Hepatocyte (in vitro differentiated cells): Measurements from ENCODE around the gene ARHGEF9.

Source experiments
- CTCF ChIP-seq: fragments of 200-600 bp; sonication (generic); IDR thresholded peaks from 2 replicates; pipeline ENCODE4 v1.5.1; 2016; ENCODE audit warnings: antibody characterized with exemption, mild to moderate bottlenecking; ENCODE audit not compliant: poor library complexity
- EZH2 ChIP-seq: fragments of 200-600 bp; sonication (generic); IDR thresholded peaks from 2 replicates; pipeline ENCODE4 v1.6.1; 2016; ENCODE audit warnings: antibody characterized with exemption, mild to moderate bottlenecking, borderline replicate concordance
- EZH2phosphoT487 ChIP-seq: fragments of 200-600 bp; sonication (generic); IDR thresholded peaks from one replicate; pipeline ENCODE4 v1.6.1; 2018; ENCODE audit warnings: antibody characterized with exemption, mild to moderate bottlenecking, low read depth, moderate library complexity; ENCODE audit not compliant: unreplicated experiment, severe bottlenecking

- TF ChIP-seq CTCF (no peak), EZH2phosphoT487 (no peak), EZH2 (no peak)
Measured at GRCh38 chrX:63635750-63636149, 149.3 kb downstream of the ARHGEF9 start.
